Measurements from ENCODE around the gene PPP1R9A.

Gene PPP1R9A

GRCh38 chr7:95303013-95303905, 395.9 kb downstream of the PPP1R9A start:
- Histone ChIP-seq H3K9me3 (ENCODE audit: insufficient read depth, low read depth, low read length) (no peaks in the 10 kb centered on the region), H3K4me3 (ENCODE audit: low read length) (no peak overlapping the region), H3K9ac (ENCODE audit: low read depth, low read length) (no peak overlapping the region), H3K36me3 (ENCODE audit: insufficient read depth, low read length) (no peaks in the 10 kb centered on the region), H3K27me3 (ENCODE audit: insufficient read depth, low read length) (no peaks in the 10 kb centered on the region), H3K27ac (ENCODE audit: low read depth, low read length) (no peak overlapping the region), H3K4me1 (ENCODE audit: insufficient read depth, low read length) (0 out of 2 replicates have a peak, but pooled peaks cover 2% of the 10 kb centered on the region)
- 87% methylated on average over 9 of the region's 9 CpGs for WGBS

- no peak overlapping the region for H3K4me3 ChIP-seq (ENCODE audit: low read length)
- no peaks in the 10 kb centered on the region for H3K36me3 ChIP-seq (ENCODE audit: insufficient read depth, low read length)
- no peaks in the 10 kb centered on the region for H3K27me3 ChIP-seq (ENCODE audit: insufficient read depth, low read length)
- no peaks in the 10 kb centered on the region for H3K9me3 ChIP-seq (ENCODE audit: insufficient read depth, low read depth, low read length)
- WGBS: 78% methylated on average over 7 of the region's 7 CpGs
- 0 out of 2 replicates have a peak, but pooled peaks cover 2% of the 10 kb centered on the region for H3K4me1 ChIP-seq (ENCODE audit: insufficient read depth, low read length)
- no peak overlapping the region for H3K27ac ChIP-seq (ENCODE audit: low read depth, low read length)
- no peak overlapping the region for H3K9ac ChIP-seq (ENCODE audit: low read depth, low read length)
These were observed 397.6 kb downstream of the PPP1R9A start for GRCh38 chr7:95304990-95305389.

GRCh38 chr7:95309951-95310350, 402.6 kb downstream of the PPP1R9A start:
- no peaks in the 10 kb centered on the region for H3K27me3 ChIP-seq (ENCODE audit: insufficient read depth, low read length)
- H3K9me3 ChIP-seq (ENCODE audit: insufficient read depth, low read depth, low read length): no peaks in the 10 kb centered on the region
- H3K4me1 ChIP-seq (ENCODE audit: insufficient read depth, low read length): 0 out of 2 replicates have a peak, but pooled peaks cover 2% of the 10 kb centered on the region
- H3K4me3 ChIP-seq (ENCODE audit: low read length): no peak overlapping the region
- no peak overlapping the region for H3K9ac ChIP-seq (ENCODE audit: low read depth, low read length)
- no peaks in the 10 kb centered on the region for H3K36me3 ChIP-seq (ENCODE audit: insufficient read depth, low read length)
- WGBS: 86% methylated on average over 2 of the region's 2 CpGs
- H3K27ac ChIP-seq (ENCODE audit: low read depth, low read length): no peak overlapping the region

- H3K4me3 ChIP-seq (ENCODE audit: low read length): no peak overlapping the region
- no peaks in the 10 kb centered on the region for H3K36me3 ChIP-seq (ENCODE audit: insufficient read depth, low read length)
- no peak overlapping the region for H3K27ac ChIP-seq (ENCODE audit: low read depth, low read length)
- no peaks in the 10 kb centered on the region for H3K27me3 ChIP-seq (ENCODE audit: insufficient read depth, low read length)
- H3K9ac ChIP-seq (ENCODE audit: low read depth, low read length): no peak overlapping the region
- H3K9me3 ChIP-seq (ENCODE audit: insufficient read depth, low read depth, low read length): no peaks in the 10 kb centered on the region
- no peaks in the 10 kb centered on the region for H3K4me1 ChIP-seq (ENCODE audit: insufficient read depth, low read length)
- WGBS: 100% methylated on average over 1 of the region's 2 CpGs
These were observed 404.0 kb downstream of the PPP1R9A start for GRCh38 chr7:95311389-95311788.

- Histone ChIP-seq H3K9me3 (ENCODE audit: insufficient read depth, low read depth, low read length) (no peaks in the 10 kb centered on the region), H3K4me3 (ENCODE audit: low read length) (no peak overlapping the region), H3K36me3 (ENCODE audit: insufficient read depth, low read length) (no peaks in the 10 kb centered on the region), H3K27ac (ENCODE audit: low read depth, low read length) (no peak overlapping the region), H3K9ac (ENCODE audit: low read depth, low read length) (no peak overlapping the region), H3K4me1 (ENCODE audit: insufficient read depth, low read length) (no peaks in the 10 kb centered on the region), H3K27me3 (ENCODE audit: insufficient read depth, low read length) (no peaks in the 10 kb centered on the region)
- WGBS: 96% methylated on average over 4 of the region's 4 CpGs
These were observed 405.2 kb downstream of the PPP1R9A start for GRCh38 chr7:95312561-95312960.

- Histone ChIP-seq H3K9me3 (ENCODE audit: insufficient read depth, low read depth, low read length) (no peaks in the 10 kb centered on the region), H3K4me3 (ENCODE audit: low read length) (no peak overlapping the region), H3K27me3 (ENCODE audit: insufficient read depth, low read length) (no peaks in the 10 kb centered on the region), H3K27ac (ENCODE audit: low read depth, low read length) (no peak overlapping the region), H3K9ac (ENCODE audit: low read depth, low read length) (no peak overlapping the region), H3K4me1 (ENCODE audit: insufficient read depth, low read length) (no peaks in the 10 kb centered on the region), H3K36me3 (ENCODE audit: insufficient read depth, low read length) (no peaks in the 10 kb centered on the region)
- 86% methylated on average over 1 of the region's 2 CpGs for WGBS
These were observed 409.2 kb downstream of the PPP1R9A start for GRCh38 chr7:95316588-95316987.

GRCh38 chr7:95317546-95317945, 410.2 kb downstream of the PPP1R9A start:
- no peak overlapping the region for H3K9ac ChIP-seq (ENCODE audit: low read depth, low read length)
- H3K4me1 ChIP-seq (ENCODE audit: insufficient read depth, low read length): no peaks in the 10 kb centered on the region
- H3K36me3 ChIP-seq (ENCODE audit: insufficient read depth, low read length): no peaks in the 10 kb centered on the region
- H3K27me3 ChIP-seq (ENCODE audit: insufficient read depth, low read length): no peaks in the 10 kb centered on the region
- no peaks in the 10 kb centered on the region for H3K9me3 ChIP-seq (ENCODE audit: insufficient read depth, low read depth, low read length)
- H3K27ac ChIP-seq (ENCODE audit: low read depth, low read length): no peak overlapping the region
- 68% methylated on average over 2 of the region's 2 CpGs for WGBS
- H3K4me3 ChIP-seq (ENCODE audit: low read length): no peak overlapping the region

GRCh38 chr7:95317966-95318365, 410.6 kb downstream of the PPP1R9A start:
- WGBS: 94% methylated on average over 2 of the region's 3 CpGs

GRCh38 chr7:95318501-95319100, 411.2 kb downstream of the PPP1R9A start:
- 90% methylated on average over 6 of the region's 8 CpGs for WGBS
- Histone ChIP-seq H3K4me1 (ENCODE audit: insufficient read depth, low read length) (no peaks in the 10 kb centered on the region), H3K9me3 (ENCODE audit: insufficient read depth, low read depth, low read length) (no peaks in the 10 kb centered on the region), H3K27me3 (ENCODE audit: insufficient read depth, low read length) (no peaks in the 10 kb centered on the region), H3K4me3 (ENCODE audit: low read length) (no peak overlapping the region), H3K27ac (ENCODE audit: low read depth, low read length) (no peak overlapping the region), H3K9ac (ENCODE audit: low read depth, low read length) (no peak overlapping the region), H3K36me3 (ENCODE audit: insufficient read depth, low read length) (no peaks in the 10 kb centered on the region)

More at GRCh38 chr7:95317966-95318365, 410.6 kb downstream of the PPP1R9A start:
- Histone ChIP-seq H3K36me3 (ENCODE audit: insufficient read depth, low read length) (no peaks in the 10 kb centered on the region), H3K27me3 (ENCODE audit: insufficient read depth, low read length) (no peaks in the 10 kb centered on the region), H3K9me3 (ENCODE audit: insufficient read depth, low read depth, low read length) (no peaks in the 10 kb centered on the region), H3K9ac (ENCODE audit: low read depth, low read length) (no peak overlapping the region), H3K4me3 (ENCODE audit: low read length) (no peak overlapping the region), H3K27ac (ENCODE audit: low read depth, low read length) (no peak overlapping the region), H3K4me1 (ENCODE audit: insufficient read depth, low read length) (no peaks in the 10 kb centered on the region)

GRCh38 chr7:95319570-95319969, 412.2 kb downstream of the PPP1R9A start:
- WGBS: 78% methylated on average over 1 of the region's 1 CpG

GRCh38 chr7:95320651-95321050, 413.3 kb downstream of the PPP1R9A start:
- Histone ChIP-seq H3K4me1 (ENCODE audit: insufficient read depth, low read length) (0 out of 2 replicates have a peak, but pooled peaks cover 3% of the 10 kb centered on the region), H3K4me3 (ENCODE audit: low read length) (no peak overlapping the region)

More at GRCh38 chr7:95319570-95319969, 412.2 kb downstream of the PPP1R9A start:
- H3K4me1 ChIP-seq (ENCODE audit: insufficient read depth, low read length): 0 out of 2 replicates have a peak, but pooled peaks cover 3% of the 10 kb centered on the region
- no peak overlapping the region for H3K4me3 ChIP-seq (ENCODE audit: low read length)
- H3K27ac ChIP-seq (ENCODE audit: low read depth, low read length): no peak overlapping the region
- H3K9ac ChIP-seq (ENCODE audit: low read depth, low read length): no peak overlapping the region
- no peaks in the 10 kb centered on the region for H3K9me3 ChIP-seq (ENCODE audit: insufficient read depth, low read depth, low read length)
- peaks cover 6% of the 10 kb centered on the region for H3K27me3 ChIP-seq (ENCODE audit: insufficient read depth, low read length)
- no peaks in the 10 kb centered on the region for H3K36me3 ChIP-seq (ENCODE audit: insufficient read depth, low read length)

More at GRCh38 chr7:95320651-95321050, 413.3 kb downstream of the PPP1R9A start:
- H3K27ac ChIP-seq (ENCODE audit: low read depth, low read length): no peak overlapping the region
- H3K27me3 ChIP-seq (ENCODE audit: insufficient read depth, low read length): peaks cover 13% of the 10 kb centered on the region
- 98% methylated on average over 1 of the region's 1 CpG for WGBS
- no peaks in the 10 kb centered on the region for H3K9me3 ChIP-seq (ENCODE audit: insufficient read depth, low read depth, low read length)
- H3K9ac ChIP-seq (ENCODE audit: low read depth, low read length): no peak overlapping the region
- H3K36me3 ChIP-seq (ENCODE audit: insufficient read depth, low read length): no peaks in the 10 kb centered on the region

All from HUES64 (cell line).